ENCODE measurements around the gene NSUN4. TPM values are rescaled to one million over a fixed set of nuclear protein-coding genes. Genes with fewer than 3 reads are reported as not detected.

Gene NSUN4
- total RNA-seq, 2 experiments from 2014 or later, result 22.3 to 22.5 TPM

GRCh38 chr1:46368791-46369190 is 28.2 kb downstream of the NSUN4 start:
- no peak overlapping the region for H3K4me3 Mint-ChIP-seq
- CTCF ChIA-PET, result no interaction called here
- DNase-seq (no peak), ATAC-seq (no peak)
- no peaks in the 10 kb centered on the region for H3K27me3 Mint-ChIP-seq (ENCODE audit: low read depth)
- POLR2A ChIA-PET, result no interaction called here
- no peak overlapping the region for H3K27ac Mint-ChIP-seq
- peaks cover 28% of the 10 kb centered on the region for H3K36me3 Mint-ChIP-seq (ENCODE audit: low read depth)
- peaks cover 3% of the 10 kb centered on the region for H3K4me1 Mint-ChIP-seq (ENCODE audit: low read depth)
- no peaks in the 10 kb centered on the region for H3K9me3 Mint-ChIP-seq (ENCODE audit: insufficient read depth)

GRCh38 chr1:46369542-46370213 is 29.1 kb downstream of the NSUN4 start:
- no peak for DNase-seq
- ChIA-PET CTCF (no interaction called here), POLR2A (no interaction called here)
- H3K9me3 Mint-ChIP-seq (ENCODE audit: insufficient read depth), result no peaks in the 10 kb centered on the region
- H3K36me3 Mint-ChIP-seq (ENCODE audit: low read depth), result peaks cover 28% of the 10 kb centered on the region
- H3K4me1 Mint-ChIP-seq (ENCODE audit: low read depth), result peaks cover 3% of the 10 kb centered on the region
- no peak overlapping the region for H3K27ac Mint-ChIP-seq
- no peak for ATAC-seq
- H3K27me3 Mint-ChIP-seq (ENCODE audit: low read depth), result no peaks in the 10 kb centered on the region
- no peak overlapping the region for H3K4me3 Mint-ChIP-seq

GRCh38 chr1:46370214-46370633 is 29.6 kb downstream of the NSUN4 start:
- ChIA-PET POLR2A (no interaction called here), CTCF (no interaction called here)
- peaks cover 26% of the 10 kb centered on the region for H3K36me3 Mint-ChIP-seq (ENCODE audit: low read depth)
- no peaks in the 10 kb centered on the region for H3K9me3 Mint-ChIP-seq (ENCODE audit: insufficient read depth)
- H3K27ac Mint-ChIP-seq, result no peak overlapping the region
- H3K4me3 Mint-ChIP-seq, result no peak overlapping the region
- peaks cover 3% of the 10 kb centered on the region for H3K4me1 Mint-ChIP-seq (ENCODE audit: low read depth)
- ATAC-seq (no peak), DNase-seq (no peak)
- no peaks in the 10 kb centered on the region for H3K27me3 Mint-ChIP-seq (ENCODE audit: low read depth)

GRCh38 chr1:46372431-46372830 is 31.8 kb downstream of the NSUN4 start:
- H3K27me3 Mint-ChIP-seq (ENCODE audit: low read depth), result no peaks in the 10 kb centered on the region
- no peak overlapping the region for H3K4me3 Mint-ChIP-seq
- H3K4me1 Mint-ChIP-seq (ENCODE audit: low read depth), result peaks cover 3% of the 10 kb centered on the region
- POLR2A ChIA-PET, result no interaction called here
- peaks cover 18% of the 10 kb centered on the region for H3K36me3 Mint-ChIP-seq (ENCODE audit: low read depth)
- no peak for DNase-seq
- H3K9me3 Mint-ChIP-seq (ENCODE audit: insufficient read depth), result no peaks in the 10 kb centered on the region
- ATAC-seq, result no peak
- CTCF ChIA-PET, result interaction anchor here (1.0 kb wide), 1 partner anchor 25 kb away, joined by 5 read pairs; no protein-coding TSS in a partner anchor
- no peak overlapping the region for H3K27ac Mint-ChIP-seq

GRCh38 chr1:46379996-46380395 is 39.4 kb downstream of the NSUN4 start:
- no peak for ATAC-seq
- CTCF ChIA-PET, result interaction anchor here (0.7 kb wide), 1 partner anchor 67 kb away, joined by 3 read pairs; no protein-coding TSS in a partner anchor
- H3K27ac Mint-ChIP-seq, result no peak overlapping the region
- H3K4me3 Mint-ChIP-seq, result no peak overlapping the region
- POLR2A ChIA-PET, result no interaction called here
- peaks cover 10% of the 10 kb centered on the region for H3K9me3 Mint-ChIP-seq (ENCODE audit: insufficient read depth)
- no peak for DNase-seq
- no peaks in the 10 kb centered on the region for H3K27me3 Mint-ChIP-seq (ENCODE audit: low read depth)
- no peaks in the 10 kb centered on the region for H3K4me1 Mint-ChIP-seq (ENCODE audit: low read depth)
- peaks cover 2% of the 10 kb centered on the region for H3K36me3 Mint-ChIP-seq (ENCODE audit: low read depth)

GRCh38 chr1:46380508-46380907 is 39.9 kb downstream of the NSUN4 start:
- CTCF ChIA-PET, result interaction anchor here (0.7 kb wide), 1 partner anchor 66 kb away, joined by 3 read pairs; no protein-coding TSS in a partner anchor

GRCh38 chr1:46393510-46393909 is 52.9 kb downstream of the NSUN4 start:
- DNase-seq, result no peak
- Mint-ChIP-seq H3K9me3 (ENCODE audit: insufficient read depth) (peaks cover 17% of the 10 kb centered on the region), H3K4me1 (ENCODE audit: low read depth) (peaks cover 8% of the 10 kb centered on the region), H3K4me3 (peak overlapping the region; percentile 24), H3K27ac (no peak overlapping the region), H3K36me3 (ENCODE audit: low read depth) (peaks cover 13% of the 10 kb centered on the region), H3K27me3 (ENCODE audit: low read depth) (peaks cover 14% of the 10 kb centered on the region)
- POLR2A ChIA-PET, result no interaction called here
- ATAC-seq, result no peak
- CTCF ChIA-PET, result no interaction called here

More at GRCh38 chr1:46380508-46380907, 39.9 kb downstream of the NSUN4 start:
- no peaks in the 10 kb centered on the region for H3K27me3 Mint-ChIP-seq (ENCODE audit: low read depth)
- H3K36me3 Mint-ChIP-seq (ENCODE audit: low read depth), result peaks cover 2% of the 10 kb centered on the region
- H3K4me1 Mint-ChIP-seq (ENCODE audit: low read depth), result no peaks in the 10 kb centered on the region
- no peak for DNase-seq
- no peak overlapping the region for H3K4me3 Mint-ChIP-seq
- H3K27ac Mint-ChIP-seq, result no peak overlapping the region
- POLR2A ChIA-PET, result no interaction called here
- peaks cover 10% of the 10 kb centered on the region for H3K9me3 Mint-ChIP-seq (ENCODE audit: insufficient read depth)
- no peak for ATAC-seq

- Mint-ChIP-seq H3K27me3 (ENCODE audit: low read depth) (peaks cover 20% of the 10 kb centered on the region), H3K9me3 (ENCODE audit: insufficient read depth) (peaks cover 17% of the 10 kb centered on the region), H3K4me3 (peak within 1 kb of the TSS; percentile 55), H3K36me3 (ENCODE audit: low read depth) (peaks cover 13% of the 10 kb centered on the region), H3K27ac (peak within 1 kb of the TSS; percentile 6), H3K4me1 (ENCODE audit: low read depth) (peaks cover 8% of the 10 kb centered on the region)
- DNase-seq (peak; percentile 53), ATAC-seq (peak; percentile 78)
- POLR2A ChIA-PET, result no interaction called here
- CTCF ChIA-PET, result interaction anchor here (0.6 kb wide), 1 partner anchor 923 kb away, joined by 4 read pairs; no protein-coding TSS in a partner anchor
These were observed 53.7 kb downstream of the NSUN4 start, which contains the start of gene FAAH for GRCh38 chr1:46394108-46394871. TSS of gene FAAH (plus strand) at chr1:46394317. CDS start at chr1:46394349, 32 bp downstream.

- DNase-seq (no peak), ATAC-seq (no peak)
- CTCF ChIA-PET, result interaction anchor here (0.6 kb wide), 1 partner anchor 923 kb away, joined by 4 read pairs; no protein-coding TSS in a partner anchor
- Mint-ChIP-seq H3K4me3 (peak overlapping the region; percentile 55), H3K4me1 (ENCODE audit: low read depth) (peaks cover 8% of the 10 kb centered on the region), H3K36me3 (ENCODE audit: low read depth) (peaks cover 13% of the 10 kb centered on the region), H3K27me3 (ENCODE audit: low read depth) (peaks cover 20% of the 10 kb centered on the region), H3K27ac (no peak overlapping the region), H3K9me3 (ENCODE audit: insufficient read depth) (peaks cover 17% of the 10 kb centered on the region)
- POLR2A ChIA-PET, result no interaction called here
These were observed 54.4 kb downstream of the NSUN4 start for GRCh38 chr1:46394872-46395465.

- peaks cover 20% of the 10 kb centered on the region for H3K27me3 Mint-ChIP-seq (ENCODE audit: low read depth)
- H3K9me3 Mint-ChIP-seq (ENCODE audit: insufficient read depth), result peaks cover 17% of the 10 kb centered on the region
- ChIA-PET CTCF (no interaction called here), POLR2A (no interaction called here)
- peaks cover 13% of the 10 kb centered on the region for H3K36me3 Mint-ChIP-seq (ENCODE audit: low read depth)
- peaks cover 8% of the 10 kb centered on the region for H3K4me1 Mint-ChIP-seq (ENCODE audit: low read depth)
- no peak overlapping the region for H3K27ac Mint-ChIP-seq
- ATAC-seq, result no peak
- no peak overlapping the region for H3K4me3 Mint-ChIP-seq
- no peak for DNase-seq
These were observed 56.1 kb downstream of the NSUN4 start for GRCh38 chr1:46396441-46397398.

GRCh38 chr1:46399307-46399706 is 58.7 kb downstream of the NSUN4 start:
- ATAC-seq (no peak), DNase-seq (no peak)
- H3K36me3 Mint-ChIP-seq (ENCODE audit: low read depth), result no peaks in the 10 kb centered on the region
- ChIA-PET POLR2A (no interaction called here), CTCF (interaction anchor here (1.1 kb wide), 1 partner anchor 10 kb away, joined by 3 read pairs; no protein-coding TSS in a partner anchor)
- H3K4me1 Mint-ChIP-seq (ENCODE audit: low read depth), result peaks cover 3% of the 10 kb centered on the region
- no peaks in the 10 kb centered on the region for H3K9me3 Mint-ChIP-seq (ENCODE audit: insufficient read depth)
- peaks cover 14% of the 10 kb centered on the region for H3K27me3 Mint-ChIP-seq (ENCODE audit: low read depth)
- no peak overlapping the region for H3K27ac Mint-ChIP-seq
- no peak overlapping the region for H3K4me3 Mint-ChIP-seq
